ENCODE data around the gene CATSPERD.

Gene CATSPERD, protein sequence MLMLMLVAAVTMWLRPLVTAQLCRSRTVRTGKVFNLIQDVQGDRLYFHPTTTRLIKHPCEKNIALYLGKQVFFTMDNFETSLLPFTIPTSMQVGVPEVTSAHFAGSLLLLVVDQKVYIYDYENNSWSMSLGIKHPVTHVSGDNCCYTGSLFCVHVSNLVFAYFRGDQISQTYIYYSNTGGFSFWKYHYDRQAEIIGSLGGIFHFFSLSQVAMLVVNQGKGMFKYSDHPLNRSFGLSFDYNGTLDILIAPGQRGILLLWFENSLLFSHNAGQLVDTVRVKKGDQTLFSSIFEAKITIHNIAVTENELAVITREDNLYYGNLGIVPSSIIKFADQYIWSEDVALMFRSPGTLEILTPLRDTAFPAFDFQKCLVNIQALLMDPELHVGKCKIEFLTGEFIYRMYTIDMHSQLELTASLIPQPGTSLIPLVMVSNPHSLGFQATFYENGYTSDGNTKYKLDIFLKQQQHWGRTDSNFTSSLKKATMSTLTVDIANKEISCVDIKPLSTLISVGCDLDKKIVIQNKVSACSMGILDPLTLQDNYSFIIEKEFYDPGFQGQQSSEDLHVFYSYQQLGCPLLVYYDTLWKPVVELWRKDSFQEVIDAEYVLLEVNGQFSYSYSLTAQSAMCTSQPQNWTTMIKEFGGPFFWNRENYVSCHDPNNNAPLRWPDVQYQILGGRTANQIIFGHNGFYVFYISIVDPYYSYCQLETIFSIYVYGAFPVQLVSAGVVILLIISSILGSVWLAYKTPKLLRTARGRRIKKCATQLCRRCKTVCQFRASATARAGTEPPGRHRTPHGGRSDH

DNA sequence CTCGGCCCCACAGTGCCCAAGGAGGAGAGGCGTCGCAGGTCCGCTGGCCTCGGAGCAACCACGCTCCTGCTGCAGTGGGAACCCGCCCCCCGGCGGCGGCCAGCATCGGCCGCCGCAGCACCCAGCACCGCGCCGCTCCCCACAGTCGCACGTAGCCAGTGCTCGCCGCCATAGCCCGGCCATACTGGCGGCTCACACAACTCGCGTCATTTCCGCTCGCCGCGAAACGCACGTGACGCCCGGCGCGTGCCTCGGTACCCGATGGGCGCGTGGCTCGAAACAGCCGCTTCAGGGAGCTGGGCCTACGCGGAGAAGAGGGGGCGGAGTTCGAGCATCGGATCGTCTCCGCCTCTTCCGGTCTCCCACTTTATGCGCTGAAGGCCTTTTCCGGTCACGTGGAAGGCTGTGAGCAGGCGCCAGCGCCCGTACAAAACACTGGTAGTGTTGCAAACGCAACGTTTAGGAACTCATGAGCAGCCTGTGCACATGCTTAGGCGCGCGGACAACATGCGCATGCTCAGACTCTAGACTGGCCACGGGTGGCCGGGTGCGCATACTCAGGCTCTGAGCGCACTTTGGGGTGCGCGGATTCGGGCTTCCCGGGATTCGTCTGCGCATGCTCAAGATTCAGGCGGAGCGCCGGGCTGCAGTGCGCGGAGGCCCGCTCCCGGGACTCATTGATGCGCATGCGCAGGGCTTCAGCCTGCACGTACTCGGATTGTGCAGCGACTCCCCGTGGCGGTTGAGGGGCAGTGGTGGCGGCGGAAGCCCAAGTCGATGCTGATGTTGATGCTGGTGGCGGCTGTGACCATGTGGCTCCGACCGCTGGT, at the start of gene CATSPERD, which contains the start of gene LONP1:
TSS of gene CATSPERD (plus strand) at position 677 of the 830 bp plus-strand sequence. CDS start at position 778, 101 bp downstream.
TSS of gene LONP1 (minus strand) at position 186 of the 830 bp plus-strand sequence. CDS start at position 172, 14 bp downstream.
- DNase-seq (ENCODE audit: low read depth in 2 of 2), result peak; percentile 97 to 98

DNA sequence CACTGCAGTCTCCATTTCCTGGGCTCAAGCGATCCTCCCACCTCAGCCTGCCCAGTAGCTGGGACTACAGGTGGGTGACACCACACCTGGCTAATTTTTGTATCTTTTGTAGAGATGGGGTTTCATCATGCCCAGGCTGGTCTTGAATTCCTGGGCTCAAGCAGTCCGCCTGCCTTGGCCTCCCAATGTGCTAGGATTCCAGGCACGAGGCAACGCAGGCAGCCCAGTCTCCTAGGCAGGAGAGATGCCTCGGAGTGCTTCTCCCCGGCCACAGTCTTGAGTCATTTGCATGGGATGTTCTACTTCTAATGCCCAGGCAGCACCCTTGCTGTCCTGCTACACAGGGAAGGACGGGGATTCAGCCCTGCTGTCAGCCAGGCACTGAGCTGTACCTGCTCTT, 48.8 kb upstream of the CATSPERD start:
- DNase-seq (ENCODE audit: low read depth in 2 of 2), result no peak

DNA sequence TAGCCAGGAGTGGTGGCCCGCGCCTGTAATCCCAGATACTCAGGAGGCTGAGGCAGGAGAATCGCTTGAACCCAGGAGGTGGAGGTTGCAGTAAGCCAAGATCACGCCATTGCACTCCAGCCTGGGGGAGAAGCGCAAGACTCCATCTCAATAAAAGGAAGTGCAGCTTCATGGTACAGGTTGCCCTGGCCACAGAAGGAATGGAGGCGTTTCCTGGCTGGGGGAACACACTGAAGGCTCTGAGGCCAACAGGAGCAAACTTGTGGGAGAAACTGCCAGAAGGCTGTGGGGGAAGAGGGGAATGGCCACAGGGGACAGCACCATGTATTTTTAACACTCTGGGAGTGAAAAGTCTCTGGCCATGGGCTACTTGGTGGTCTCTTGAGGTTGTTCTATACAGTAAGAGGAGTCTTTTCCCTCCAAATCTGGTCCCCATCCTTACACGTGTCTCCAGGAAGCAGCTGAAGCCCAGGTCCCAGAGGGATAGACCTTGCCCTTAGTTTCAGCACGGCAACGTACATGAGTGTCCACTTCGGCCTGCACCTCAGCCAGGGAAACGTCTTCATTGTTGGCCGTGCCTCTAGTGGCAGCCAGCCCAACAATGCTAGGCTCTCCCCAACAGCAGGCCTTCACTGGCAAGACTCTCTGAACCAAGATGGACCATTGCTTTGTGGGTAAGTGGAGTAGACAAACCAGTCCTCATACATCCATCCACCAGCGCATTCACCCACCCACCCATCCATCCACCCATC, 47.6 kb upstream of the CATSPERD start:
- no peak for DNase-seq (ENCODE audit: low read depth in 2 of 2)

DNA sequence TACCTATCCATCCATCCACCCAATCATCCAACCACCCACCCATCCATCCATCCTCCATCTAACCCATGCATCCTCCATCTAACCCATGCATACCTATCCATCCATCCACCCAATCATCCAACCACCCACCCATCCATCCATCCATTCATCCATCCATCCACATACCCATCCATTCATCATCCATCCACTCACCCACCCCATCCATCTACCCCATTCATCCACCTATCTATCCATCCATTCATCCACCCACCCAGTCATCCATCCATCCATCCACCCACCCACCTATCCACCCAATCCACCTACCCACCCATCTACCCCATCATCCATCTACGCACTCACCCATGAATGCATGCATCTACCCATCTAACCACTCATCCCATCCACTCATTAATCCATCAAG, 46.7 kb upstream of the CATSPERD start:
- no peak for DNase-seq (ENCODE audit: low read depth in 2 of 2)

DNA sequence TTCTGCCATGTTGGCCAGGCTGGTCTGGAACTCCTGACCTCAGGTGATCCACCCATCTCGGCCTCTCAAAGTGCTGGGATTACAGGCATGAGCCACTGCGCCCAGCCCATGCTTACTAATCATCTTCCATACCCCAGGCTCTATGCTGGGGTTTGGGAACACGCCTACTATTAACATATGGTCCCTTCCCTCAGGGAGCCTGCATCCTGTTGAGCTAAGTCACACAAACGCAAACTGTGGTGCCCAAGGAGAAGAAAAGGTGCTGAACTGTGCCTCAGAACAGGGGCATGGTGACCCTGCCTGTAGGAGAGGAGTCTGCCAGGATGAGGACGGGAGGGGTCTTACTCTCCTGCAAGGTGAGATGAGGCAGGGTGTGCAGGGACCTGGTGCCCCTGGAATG, 45.7 kb upstream of the CATSPERD start:
- DNase-seq (ENCODE audit: low read depth in 2 of 2), result no peak

DNA sequence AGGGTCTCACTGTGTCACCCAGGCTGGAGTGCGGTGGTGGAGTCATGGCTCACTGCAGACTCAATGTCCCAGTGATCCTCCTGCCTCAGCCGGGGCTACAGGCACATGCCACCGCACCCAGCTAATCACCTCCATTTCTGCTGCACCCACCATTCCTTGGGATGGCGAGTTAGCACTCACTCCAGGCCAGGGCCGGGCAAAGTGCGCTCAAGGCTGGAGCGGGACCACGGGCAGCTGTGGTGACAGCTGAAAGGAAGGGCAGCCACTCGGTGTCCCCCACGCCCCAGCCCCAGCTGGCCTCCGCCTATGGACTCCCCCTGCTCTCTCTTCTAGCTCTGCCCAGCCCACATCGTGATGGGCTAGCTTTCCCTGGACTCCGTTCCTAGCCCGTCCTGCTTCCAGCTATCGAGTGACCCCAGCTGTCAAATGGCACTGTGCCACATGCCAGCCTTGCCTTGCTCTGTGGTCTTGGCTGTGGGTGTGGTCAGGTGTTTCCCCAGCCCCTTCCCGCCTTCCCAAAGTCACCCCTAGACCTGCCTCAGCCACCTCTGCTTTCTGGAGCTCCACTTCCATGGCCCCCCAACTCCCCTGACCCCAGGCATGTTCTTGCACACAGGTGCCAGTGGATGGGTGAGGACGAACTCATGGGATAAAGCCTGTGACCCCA, 44.2 kb upstream of the CATSPERD start:
- DNase-seq (ENCODE audit: low read depth in 2 of 2), result no peak

DNA sequence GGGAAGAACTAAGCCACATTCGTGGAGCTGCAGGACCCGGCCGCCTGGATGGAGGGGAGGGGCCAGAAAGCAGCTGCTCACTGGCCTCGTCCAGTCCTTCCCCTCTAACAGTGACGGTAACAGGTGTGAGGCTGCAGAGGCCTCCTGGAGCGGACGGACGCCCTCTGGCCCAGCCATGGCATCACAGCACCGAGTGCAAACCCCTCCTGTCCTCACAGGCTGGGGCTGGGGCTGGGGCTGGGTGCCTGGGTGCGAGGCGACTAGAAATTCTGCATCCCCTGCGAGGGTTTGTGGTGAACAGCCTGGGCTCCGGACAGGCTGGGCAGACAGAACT, 43.7 kb upstream of the CATSPERD start:
- DNase-seq (ENCODE audit: low read depth in 2 of 2), result no peak

DNA sequence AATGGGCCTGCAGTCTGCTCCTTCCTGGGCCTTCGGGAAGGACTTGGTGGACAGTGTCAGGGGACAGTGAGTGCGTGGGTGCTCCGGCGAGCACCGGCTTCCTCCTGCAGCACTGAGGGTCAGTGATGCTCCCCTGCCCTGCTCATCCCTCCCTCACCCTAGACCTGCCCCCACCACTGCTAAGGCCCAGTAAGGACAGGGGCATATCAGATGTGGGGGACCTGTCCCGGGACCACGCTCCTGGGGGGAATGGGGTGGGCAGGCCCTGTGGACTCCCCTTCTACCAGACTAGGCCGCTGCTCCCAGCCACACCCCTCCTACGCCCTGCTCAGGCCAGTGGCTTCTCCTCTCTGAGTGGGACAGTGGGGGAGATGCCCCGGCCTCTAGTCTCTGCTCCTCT, 43.3 kb upstream of the CATSPERD start:
- DNase-seq (ENCODE audit: low read depth in 2 of 2), result no peak

DNA sequence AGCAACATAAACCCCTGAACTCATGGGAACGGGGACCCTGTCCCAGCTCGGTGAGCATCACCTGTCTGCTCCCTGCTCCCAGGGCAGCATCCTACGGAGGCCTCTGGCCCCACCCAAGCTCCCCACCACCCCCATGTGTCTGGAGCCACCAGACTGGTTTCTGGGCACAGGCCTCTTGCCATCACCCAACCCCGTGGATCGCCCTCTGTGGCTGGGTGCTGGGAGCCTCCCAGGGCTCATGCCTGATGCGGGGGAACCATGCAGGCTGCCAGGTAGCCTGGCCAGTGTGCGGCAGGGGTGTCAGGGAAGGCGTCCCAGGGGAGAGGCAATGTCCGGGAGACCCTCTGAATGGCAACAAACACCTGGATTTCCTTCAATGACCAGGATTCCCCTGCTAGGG, 42.9 kb upstream of the CATSPERD start:
- DNase-seq (ENCODE audit: low read depth in 2 of 2), result no peak

DNA sequence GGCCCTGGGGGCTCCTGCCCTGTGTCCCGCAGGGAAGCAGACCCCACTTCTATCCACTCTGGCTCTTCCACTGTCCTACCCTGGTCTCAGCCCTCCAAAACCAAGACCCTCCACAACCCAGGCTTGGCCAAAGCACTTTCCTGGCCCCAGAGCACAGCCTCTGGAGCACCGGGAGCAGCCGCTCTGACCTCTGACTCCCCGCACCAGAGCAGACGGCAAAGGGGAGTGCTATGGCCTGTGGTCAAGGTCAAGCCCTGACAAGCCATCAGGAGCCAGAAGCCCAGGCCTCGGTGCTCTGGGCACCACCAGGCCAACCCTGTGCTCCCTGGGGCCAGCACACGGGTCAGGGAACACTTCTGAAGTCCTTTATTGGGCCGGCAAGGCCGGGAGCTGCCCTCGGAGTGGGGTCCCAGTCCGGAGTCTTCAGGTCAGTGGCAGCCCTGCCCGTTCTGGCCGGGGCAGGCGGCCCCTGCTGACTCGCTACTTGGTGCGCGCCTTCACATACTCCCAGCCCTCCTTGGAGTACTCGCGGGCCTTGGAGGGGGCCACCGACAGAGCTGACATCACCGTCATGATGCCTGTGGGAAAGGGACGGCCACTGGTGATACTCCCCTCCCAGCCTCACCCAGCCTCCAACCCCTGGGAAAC, 42.2 kb upstream of the CATSPERD start:
- no peak for DNase-seq (ENCODE audit: low read depth in 2 of 2)

DNA sequence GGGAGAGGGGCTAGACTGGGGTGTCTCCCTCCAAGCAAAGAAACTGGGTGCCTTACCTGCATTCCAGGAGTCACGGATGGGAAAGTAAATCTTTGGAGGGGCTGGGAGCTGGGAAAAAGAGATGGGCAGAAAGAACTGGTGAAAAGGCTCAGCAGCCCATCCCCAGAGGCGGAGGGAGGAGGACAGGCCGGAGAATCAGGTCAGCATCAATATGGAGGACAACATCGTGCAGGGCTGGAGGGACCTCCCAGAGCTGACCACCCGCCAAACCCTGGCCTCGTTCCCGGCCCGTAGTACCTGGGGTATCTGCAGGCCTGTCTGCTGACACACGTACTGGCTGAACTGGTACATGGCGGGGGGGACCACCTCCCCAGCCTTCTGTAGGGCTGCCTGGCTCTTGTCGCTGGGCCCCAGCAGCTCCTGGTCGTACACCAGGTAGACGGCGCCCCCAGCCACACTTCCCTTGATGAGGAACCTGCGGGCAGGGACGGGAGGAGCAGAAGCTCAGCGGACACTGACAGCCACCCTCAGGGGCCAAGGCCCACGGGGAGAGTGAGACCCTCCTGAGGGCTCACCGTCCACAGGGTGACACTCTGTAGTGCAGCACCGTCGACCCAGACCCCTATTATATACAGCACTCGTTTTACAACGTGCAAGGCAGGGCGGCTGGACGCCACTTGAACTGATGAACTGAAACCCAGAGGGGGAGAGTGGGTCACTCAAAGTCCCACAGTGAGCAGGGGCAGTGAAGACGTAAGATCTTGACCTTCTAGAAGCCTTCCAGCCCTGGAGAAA, 41.0 kb upstream of the CATSPERD start:
- no peak for DNase-seq (ENCODE audit: low read depth in 2 of 2)

DNA sequence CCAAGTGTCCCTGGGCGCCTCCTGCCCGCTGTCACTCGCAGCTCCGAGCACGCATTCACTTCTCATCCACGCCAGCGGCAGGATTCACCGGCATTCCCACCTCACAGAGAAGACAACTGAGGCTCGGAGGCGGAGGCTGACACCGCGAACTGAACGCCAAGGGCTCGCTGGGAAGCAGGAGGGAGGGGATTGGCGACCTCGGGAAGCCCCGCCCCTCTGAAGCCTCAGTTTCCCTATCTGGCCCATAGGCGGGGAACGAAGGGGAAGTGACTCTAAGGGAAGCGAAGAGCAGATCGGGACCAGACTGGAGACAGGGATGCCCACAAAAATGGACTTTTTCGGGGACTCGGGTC, 40.4 kb upstream of the CATSPERD start:
- no peak for DNase-seq (ENCODE audit: low read depth in 2 of 2)

DNA sequence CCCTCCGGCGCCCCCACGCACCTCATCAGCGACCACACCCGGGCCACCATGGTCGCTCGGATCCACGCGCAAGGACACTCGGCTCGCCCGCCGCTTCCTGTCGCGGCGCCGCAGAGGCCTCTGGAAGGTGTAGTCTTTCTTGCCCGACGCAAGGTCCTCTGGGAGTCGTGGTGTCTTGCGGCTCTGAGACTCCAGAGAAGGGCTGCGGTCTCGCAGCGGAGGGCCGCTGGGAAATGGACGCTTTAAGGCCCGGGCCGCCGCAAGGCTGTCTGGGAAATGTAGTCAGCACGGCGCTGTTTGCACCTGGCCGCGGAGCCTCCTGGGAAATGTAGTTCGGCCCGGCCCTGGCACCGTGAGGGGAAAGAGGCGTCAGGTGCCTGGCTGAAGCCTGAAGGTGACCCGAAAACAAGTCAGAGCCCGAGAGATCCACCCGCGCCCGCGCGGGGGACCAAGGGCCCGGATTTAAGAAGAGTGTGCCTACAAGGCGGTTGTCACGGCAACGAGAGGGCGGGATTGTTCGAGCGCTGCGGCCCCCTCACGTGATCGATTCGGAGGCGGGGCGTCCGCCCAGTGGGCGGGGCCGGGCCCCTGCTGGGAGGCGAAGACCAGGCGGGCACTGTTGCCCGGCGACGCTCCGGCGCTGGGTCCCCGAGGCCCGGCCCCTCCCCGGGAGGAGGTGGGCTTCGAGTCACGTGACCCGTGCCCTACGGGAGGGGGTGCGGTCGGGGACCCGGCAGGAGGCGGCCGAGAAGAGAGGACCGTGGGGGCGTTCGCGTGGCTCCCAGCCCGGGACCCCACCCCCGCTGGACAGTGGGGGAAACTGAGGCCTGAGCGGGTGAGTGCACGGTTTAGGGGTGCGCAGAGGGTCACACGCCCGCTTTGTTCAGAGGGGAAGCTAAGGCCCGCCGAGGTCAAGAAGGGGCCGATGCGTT, 39.7 kb upstream of the CATSPERD start, which contains the start of the genes HSD11B1L and MICOS13:
TSS of gene HSD11B1L (plus strand) at position 591 of the 932 bp plus-strand sequence. CDS start 3,806 bp downstream, outside the sequence.
TSS of gene MICOS13 (minus strand) at position 80 of the 932 bp plus-strand sequence. CDS start at position 50, 30 bp downstream.
- DNase-seq (ENCODE audit: low read depth in 2 of 2), result peak; percentile 96 to 97

DNA sequence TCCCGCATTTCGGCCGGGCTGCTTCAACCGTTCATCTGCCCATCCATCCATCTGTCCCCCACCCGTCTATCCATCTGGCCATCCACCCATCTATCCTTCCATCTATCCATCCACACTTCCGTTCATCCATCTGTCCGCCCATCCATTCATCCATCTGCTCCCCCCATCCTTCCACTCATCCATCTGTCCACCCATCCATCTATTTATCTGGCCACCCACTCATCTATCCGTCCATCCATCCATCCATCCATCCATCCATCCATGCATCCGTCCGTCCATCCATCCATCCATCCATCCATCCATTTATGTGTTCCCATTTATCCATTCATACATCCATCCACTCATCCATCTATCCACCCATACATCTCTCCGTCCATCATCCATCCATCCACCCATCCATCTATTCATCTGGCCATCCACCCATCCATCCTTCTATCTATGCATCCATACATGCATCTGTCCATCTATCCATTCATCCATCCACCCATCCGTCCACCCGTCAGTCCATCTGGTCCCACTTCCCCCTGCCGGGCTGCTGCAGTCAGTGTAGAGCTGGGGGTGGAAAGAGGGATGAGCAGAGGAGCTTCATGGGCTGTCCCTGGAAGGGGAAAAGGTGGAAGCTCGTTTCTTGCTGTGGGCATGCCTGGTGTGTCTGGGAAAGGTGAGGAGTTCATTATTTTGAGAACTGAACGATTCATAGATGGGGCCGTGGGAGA, 38.9 kb upstream of the CATSPERD start:
- no peak for DNase-seq (ENCODE audit: low read depth in 2 of 2)

DNA sequence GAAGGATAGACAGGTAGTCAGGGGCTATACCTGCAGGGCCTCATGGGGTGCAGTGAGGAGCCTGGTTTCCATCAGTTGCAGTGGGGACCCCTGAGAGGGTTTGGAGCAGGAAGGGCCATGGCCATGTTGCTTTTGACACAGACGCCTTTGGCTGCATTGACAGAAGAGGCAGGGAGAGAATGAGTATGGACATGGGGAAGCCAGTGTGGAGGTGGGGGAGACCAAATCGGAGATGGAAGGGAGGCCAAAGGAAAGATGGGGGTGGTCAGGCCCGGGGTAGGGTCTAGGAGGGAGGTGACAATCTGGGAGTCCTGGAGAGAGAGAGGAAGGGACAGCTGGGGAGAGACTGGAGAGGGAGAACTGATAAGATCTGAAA, 38.3 kb upstream of the CATSPERD start:
- DNase-seq (ENCODE audit: low read depth in 2 of 2), result no peak

DNA sequence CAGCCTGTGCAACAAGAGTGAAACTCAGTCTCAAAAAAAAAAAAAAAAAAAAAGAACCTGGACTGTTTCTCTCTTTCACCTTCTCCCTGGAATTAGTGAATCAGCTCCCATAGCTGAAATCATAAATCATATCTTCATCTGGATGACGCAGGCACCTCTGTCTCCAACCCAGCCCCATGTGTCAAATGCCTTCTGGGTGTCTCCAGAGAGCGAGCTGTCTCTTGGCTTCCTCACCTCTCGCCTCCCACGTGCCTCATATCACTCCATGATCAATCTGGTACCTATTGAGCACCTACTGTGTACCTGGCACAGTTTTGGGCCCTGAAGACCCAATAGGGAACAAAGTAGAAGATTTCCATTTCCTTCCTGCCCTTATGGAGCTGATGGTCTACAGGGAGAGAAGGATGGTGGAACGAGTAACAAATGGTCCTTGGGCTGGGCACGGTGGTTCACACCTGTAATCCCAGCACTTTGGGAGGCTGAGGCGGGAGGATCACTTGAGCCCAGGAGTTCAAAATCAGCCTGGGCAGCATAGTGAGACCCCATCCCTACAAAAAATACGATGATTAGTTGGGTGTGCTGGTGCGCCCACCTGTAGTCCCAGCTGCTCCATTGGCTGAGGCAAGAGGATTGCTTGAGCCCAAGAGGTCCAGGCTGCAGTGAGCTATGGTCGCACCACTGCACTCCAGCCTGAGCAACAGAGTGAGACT, 37.1 kb upstream of the CATSPERD start:
- DNase-seq (ENCODE audit: low read depth in 2 of 2), result no peak

Measured in fibroblast of skin of left biceps (primary cell).